Measurements from ENCODE around the gene TMEM205. TPM values are rescaled to one million over a fixed set of nuclear protein-coding genes. Genes with fewer than 3 reads are reported as not detected.

The TMEM205 gene
- total RNA-seq, 1 experiment from 2014 or later = 224 TPM

DNA sequence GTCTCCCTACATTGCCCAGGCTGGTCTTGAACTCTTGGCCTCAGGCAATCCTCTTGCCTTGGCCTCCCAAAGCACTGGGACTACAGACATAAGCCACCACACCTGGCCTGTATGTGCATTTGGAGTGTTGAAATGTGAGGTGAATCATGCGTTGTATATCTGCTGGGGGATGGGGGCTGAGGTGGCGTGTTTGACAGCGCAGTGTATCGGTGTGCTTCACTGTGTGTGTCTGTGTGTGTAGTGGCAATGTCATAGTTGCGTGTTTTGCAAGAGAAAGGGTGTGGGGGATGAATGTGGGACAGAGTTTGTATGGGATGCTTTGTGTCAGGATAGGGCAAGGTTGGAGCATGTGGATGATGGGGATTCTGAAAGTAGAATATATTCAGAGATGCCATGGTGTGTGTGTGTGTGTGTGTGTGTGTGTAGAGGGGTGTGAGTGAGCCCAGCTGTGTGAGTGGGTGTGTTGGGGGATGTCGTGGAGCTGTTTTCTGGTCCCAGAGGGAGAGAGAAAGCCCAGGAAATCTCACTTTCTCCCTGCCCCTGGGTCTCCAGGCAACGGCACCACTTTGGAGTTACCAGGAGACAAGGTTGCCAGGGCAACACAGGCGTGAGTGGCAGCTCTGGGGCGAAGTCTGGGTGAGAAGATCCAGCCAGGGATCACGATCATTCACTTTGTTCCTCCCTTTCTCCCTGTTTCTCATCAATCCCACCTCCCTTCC, 27.3 kb upstream of the TMEM205 start:
- peaks cover 17% of the 10 kb centered on the region for H3K79me2 ChIP-seq (ENCODE audit: low read length)
- intact Hi-C loops (cut with micrococcal nuclease) = no loop called here
- H2AFZ ChIP-seq (ENCODE audit: low read length) = no peak overlapping the region; the same call in 1 of the 2 replicates
- no peaks in the 10 kb centered on the region for H3K36me3 ChIP-seq (ENCODE audit: low read depth, low read length)
- H3K4me2 ChIP-seq (ENCODE audit: low read length) = peak overlapping the region; percentile 78
- no peaks in the 10 kb centered on the region for H3K27me3 ChIP-seq (ENCODE audit: low read length)
- H3K9me2 ChIP-seq (replicated peaks; ENCODE audit: low read length) = no peaks in the 10 kb centered on the region
- H4K20me1 ChIP-seq (ENCODE audit: low read length) = no peaks in the 10 kb centered on the region
- ATAC-seq (no peak), DNase-seq (peak; percentile 58)
- POLR2A ChIA-PET (ENCODE audit: unreplicated experiment) = interaction anchor here (0.6 kb wide), 1 partner anchor 10 kb away, joined by 3 read pairs; no protein-coding TSS in a partner anchor
- no peak overlapping the region for H3K9ac ChIP-seq (ENCODE audit: low read length)
- peaks cover 7% of the 10 kb centered on the region for H3F3A ChIP-seq (ENCODE audit: low read length, unreplicated experiment)
- H3K4me3 ChIP-seq (ENCODE audit: low read length) = peak overlapping the region; percentile 68; the same call in 1 of the 2 replicates
- no TSS peak for BruUV-seq (replicated peaks)
- H3K4me1 ChIP-seq (ENCODE audit: insufficient read depth, low read length) = peaks cover 39% of the 10 kb centered on the region
- no peaks in the 10 kb centered on the region for H3K9me3 ChIP-seq (ENCODE audit: low read length)
- TF ChIP-seq EZH2 (IDR thresholded peaks at IDR 0.05; ENCODE audit: low read length, unreplicated experiment) (no peak), EZH2phosphoT487 (IDR thresholded peaks at IDR 0.05; ENCODE audit: borderline replicate concordance, low read length) (no peak), CTCF (conservative IDR thresholded peaks at IDR 0.05; ENCODE audit: low read depth, low read length) (no peak)
- CTCF ChIA-PET = interaction anchor here (0.6 kb wide), 1 partner anchor 78 kb away, joined by 3 read pairs; no protein-coding TSS in a partner anchor
- H3K27ac ChIP-seq (ENCODE audit: low read length) = no peak overlapping the region

DNA sequence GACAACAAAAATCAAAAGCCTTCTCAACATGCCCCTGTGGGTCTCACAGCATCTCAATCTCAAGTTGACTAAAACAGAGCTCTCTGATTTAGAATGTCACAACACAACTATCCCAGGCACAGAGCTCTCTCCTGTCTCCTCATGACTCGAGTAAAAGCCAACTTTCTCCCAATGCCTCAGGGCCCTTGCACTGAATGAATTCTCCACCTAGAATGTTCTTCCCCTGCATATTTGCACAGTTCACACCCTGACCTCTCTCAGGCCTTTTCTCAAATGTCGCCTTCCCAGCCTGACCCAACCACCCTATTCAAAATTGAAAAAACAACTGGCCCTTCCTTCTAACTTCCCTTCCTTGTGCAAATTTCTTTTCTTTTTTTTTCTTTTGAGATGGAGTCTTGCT, 24.7 kb upstream of the TMEM205 start:
- H2AFZ ChIP-seq (ENCODE audit: low read length) = no peak overlapping the region
- H3K4me2 ChIP-seq (ENCODE audit: low read length) = no peak overlapping the region
- no peaks in the 10 kb centered on the region for H3K36me3 ChIP-seq (ENCODE audit: low read depth, low read length)
- intact Hi-C loops (cut with micrococcal nuclease) = no loop called here
- TF ChIP-seq CTCF (conservative IDR thresholded peaks at IDR 0.05; ENCODE audit: low read depth, low read length) (no peak), EZH2 (IDR thresholded peaks at IDR 0.05; ENCODE audit: low read length, unreplicated experiment) (no peak), EZH2phosphoT487 (IDR thresholded peaks at IDR 0.05; ENCODE audit: borderline replicate concordance, low read length) (no peak)
- ChIA-PET CTCF (no interaction called here), POLR2A (ENCODE audit: unreplicated experiment) (no interaction called here)
- peaks cover 15% of the 10 kb centered on the region for H3K4me1 ChIP-seq (ENCODE audit: insufficient read depth, low read length)
- no peak overlapping the region for H3K27ac ChIP-seq (ENCODE audit: low read length)
- H3K9me2 ChIP-seq (replicated peaks; ENCODE audit: low read length) = no peaks in the 10 kb centered on the region
- DNase-seq (no peak), ATAC-seq (no peak)
- no peaks in the 10 kb centered on the region for H4K20me1 ChIP-seq (ENCODE audit: low read length)
- BruUV-seq (replicated peaks) = no TSS peak
- H3F3A ChIP-seq (ENCODE audit: low read length, unreplicated experiment) = no peaks in the 10 kb centered on the region
- H3K79me2 ChIP-seq (ENCODE audit: low read length) = peaks cover 7% of the 10 kb centered on the region
- no peaks in the 10 kb centered on the region for H3K27me3 ChIP-seq (ENCODE audit: low read length)
- H3K9me3 ChIP-seq (ENCODE audit: low read length) = no peaks in the 10 kb centered on the region
- H3K4me3 ChIP-seq (ENCODE audit: low read length) = no peak overlapping the region
- H3K9ac ChIP-seq (ENCODE audit: low read length) = no peak overlapping the region

DNA sequence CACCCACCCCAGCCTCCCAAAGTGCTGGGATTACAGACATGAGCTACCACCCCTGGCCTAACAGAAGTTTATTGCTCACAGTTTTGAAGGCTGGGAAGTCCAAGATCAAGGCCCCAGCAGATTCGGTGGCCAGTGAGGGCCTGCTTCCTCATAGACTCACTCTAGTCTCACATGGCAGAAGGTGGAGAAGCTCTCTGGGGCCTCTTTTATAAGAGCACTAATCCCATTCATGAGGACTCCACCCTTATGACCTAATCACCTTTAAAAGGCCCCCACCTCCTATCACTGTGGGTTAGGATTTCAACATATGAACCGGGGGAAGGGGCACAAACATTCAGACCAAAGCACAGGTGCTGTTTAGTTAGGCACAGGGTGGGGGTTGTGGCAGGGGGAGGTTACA, 21.5 kb upstream of the TMEM205 start:
- no peaks in the 10 kb centered on the region for H3F3A ChIP-seq (ENCODE audit: low read length, unreplicated experiment)
- CTCF ChIA-PET = no interaction called here
- H2AFZ ChIP-seq (ENCODE audit: low read length) = no peak overlapping the region
- H3K9ac ChIP-seq (ENCODE audit: low read length) = no peak overlapping the region
- no peaks in the 10 kb centered on the region for H3K4me1 ChIP-seq (ENCODE audit: insufficient read depth, low read length)
- no peaks in the 10 kb centered on the region for H4K20me1 ChIP-seq (ENCODE audit: low read length)
- ATAC-seq (no peak), DNase-seq (no peak)
- H3K4me2 ChIP-seq (ENCODE audit: low read length) = no peak overlapping the region
- H3K36me3 ChIP-seq (ENCODE audit: low read depth, low read length) = no peaks in the 10 kb centered on the region
- no peaks in the 10 kb centered on the region for H3K79me2 ChIP-seq (ENCODE audit: low read length)
- H3K27me3 ChIP-seq (ENCODE audit: low read length) = no peaks in the 10 kb centered on the region
- H3K9me3 ChIP-seq (ENCODE audit: low read length) = no peaks in the 10 kb centered on the region
- no peaks in the 10 kb centered on the region for H3K9me2 ChIP-seq (replicated peaks; ENCODE audit: low read length)
- no peak overlapping the region for H3K27ac ChIP-seq (ENCODE audit: low read length)
- TF ChIP-seq EZH2phosphoT487 (IDR thresholded peaks at IDR 0.05; ENCODE audit: borderline replicate concordance, low read length) = no peak
- no peak for TF ChIP-seq CTCF (conservative IDR thresholded peaks at IDR 0.05; ENCODE audit: low read depth, low read length)
- TF ChIP-seq EZH2 (IDR thresholded peaks at IDR 0.05; ENCODE audit: low read length, unreplicated experiment) = no peak
- intact Hi-C loops (cut with micrococcal nuclease) = no loop called here
- H3K4me3 ChIP-seq (ENCODE audit: low read length) = no peak overlapping the region
- POLR2A ChIA-PET (ENCODE audit: unreplicated experiment) = interaction anchor here (0.6 kb wide), 1 partner anchor 21 kb away, joined by 4 read pairs; the partner anchor contains the start of genes CCDC159 and TMEM205
- no TSS peak for BruUV-seq (replicated peaks)
